CD14-positive monocyte (primary cell): ENCODE results near the gene NLRX1. TPM values are rescaled to one million over a fixed set of nuclear protein-coding genes. Genes with fewer than 3 reads are reported as not detected.

Experiments
- DNase-seq, 3 donors: peaks; one replicate each; pipeline ENCODE4 v3.0.0-alpha.2; 2011 to 2022
- H2AFZ ChIP-seq: 2 replicates; pipeline ENCODE4 v1.6.0; 2012; ENCODE audit warnings: mild to moderate bottlenecking, low read depth, low read length, inconsistent platforms; ENCODE audit not compliant: insufficient read depth, poor library complexity, severe bottlenecking
- H3K27ac ChIP-seq, 2 donors: 1 replicate in 1 of 2; 2 replicates in 1 of 2; pipeline ENCODE4 v1.5.1; 2012 to 2013; ENCODE audit warnings: low read length in 2 of 2, control low read depth in 1 of 2, inconsistent platforms in 1 of 2, low read depth in 1 of 2, mild to moderate bottlenecking in 1 of 2
- H3K27me3 ChIP-seq, 2 donors: one replicate each; pipeline versions ENCODE4 v1.6.0 to v1.6.1; 2011 to 2013; ENCODE audit warnings: low read length in 2 of 2; ENCODE audit not compliant: control insufficient read depth in 2 of 2, insufficient read depth in 2 of 2
- H3K36me3 ChIP-seq, 2 donors: replicated peaks in 1 of 2; 1 replicate in 1 of 2; 2 replicates in 1 of 2; pipeline versions ENCODE4 v1.5.1 to v1.6.1; 2012 to 2013; ENCODE audit warnings: low read length in 2 of 2, control low read depth in 1 of 2, inconsistent platforms in 1 of 2, mild to moderate bottlenecking in 1 of 2; ENCODE audit not compliant: insufficient read depth in 2 of 2, control insufficient read depth in 1 of 2
- H3K4me1 ChIP-seq, 2 donors: 1 replicate in 1 of 2; 2 replicates in 1 of 2; pipeline versions ENCODE4 v1.5.1 to v1.6.1; 2012 to 2013; ENCODE audit warnings: low read length in 2 of 2, control low read depth in 1 of 2, inconsistent platforms in 1 of 2, mild to moderate bottlenecking in 1 of 2, moderate library complexity in 1 of 2; ENCODE audit not compliant: insufficient read depth in 2 of 2, control insufficient read depth in 1 of 2
- H3K4me2 ChIP-seq: replicated peaks from 2 replicates; pipeline ENCODE3; 2012; ENCODE audit warnings: low read length, moderate library complexity, mild to moderate bottlenecking; ENCODE audit not compliant: poor library complexity, severe bottlenecking; ENCODE audit errors: extremely low read depth
- H3K4me3 ChIP-seq, 3 experiments: fragments of 200-600 bp in 1 of 3; sonication (generic) in 1 of 3; replicated peaks in 1 of 3; 1 replicate in 2 of 3; 2 replicates in 1 of 3; pipeline ENCODE4 v1.5.1; 2011 to 2013; ENCODE audit warnings: low read length in 3 of 3, mild to moderate bottlenecking in 3 of 3, control low read depth in 2 of 3, low read depth in 2 of 3, inconsistent platforms in 1 of 3, moderate library complexity in 1 of 3
- H3K79me2 ChIP-seq: 2 replicates; pipeline ENCODE4 v1.6.0; 2012; ENCODE audit warnings: mild to moderate bottlenecking, control low read depth, inconsistent platforms, low read length, moderate library complexity; ENCODE audit not compliant: insufficient read depth
- H3K9ac ChIP-seq: 2 replicates; pipeline ENCODE4 v1.6.0; 2017; ENCODE audit warnings: low read length, mild to moderate bottlenecking; ENCODE audit not compliant: insufficient read depth, poor library complexity, severe bottlenecking
- H3K9me3 ChIP-seq, 2 donors: replicated peaks in 1 of 2; 1 replicate in 1 of 2; 2 replicates in 1 of 2; pipeline versions ENCODE4 v1.5.1 to v1.6.1; 2012 to 2013; ENCODE audit warnings: low read length in 2 of 2, control low read depth in 1 of 2; ENCODE audit not compliant: control insufficient read depth in 1 of 2, insufficient read depth in 1 of 2
- H4K20me1 ChIP-seq: 2 replicates; pipeline ENCODE4 v1.6.0; 2012; ENCODE audit warnings: mild to moderate bottlenecking, low read length, control low read depth, moderate library complexity; ENCODE audit not compliant: insufficient read depth
- H3K27ac Mint-ChIP-seq, 7 donors: one replicate each; pipeline ENCODE4 v1.8.0; 2020; ENCODE audit warnings: mild to moderate bottlenecking in 7 of 7, mixed read lengths in 7 of 7, moderate library complexity in 6 of 7, inconsistent platforms in 2 of 7
- H3K27me3 Mint-ChIP-seq, 3 donors: one replicate each; pipeline ENCODE4 v1.8.0; 2021 to 2022; ENCODE audit warnings: low read depth in 3 of 3, mild to moderate bottlenecking in 3 of 3, mixed read lengths in 3 of 3, moderate library complexity in 3 of 3, inconsistent platforms in 1 of 3
- H3K36me3 Mint-ChIP-seq, 2 donors: one replicate each; pipeline ENCODE4 v1.8.0; 2020; ENCODE audit warnings: mixed read lengths in 2 of 2, inconsistent platforms in 1 of 2, mild to moderate bottlenecking in 1 of 2
- H3K4me1 Mint-ChIP-seq: one replicate; pipeline ENCODE4 v1.8.0; 2020; ENCODE audit warnings: mild to moderate bottlenecking, mixed read lengths
- H3K4me3 Mint-ChIP-seq, 2 donors: one replicate each; pipeline ENCODE4 v1.8.0; 2020; ENCODE audit warnings: mild to moderate bottlenecking in 2 of 2, mixed read lengths in 2 of 2, moderate library complexity in 1 of 2
- H3K9me3 Mint-ChIP-seq, 7 donors: one replicate each; pipeline ENCODE4 v1.8.0; 2020 to 2022; ENCODE audit warnings: mixed read lengths in 7 of 7, mild to moderate bottlenecking in 6 of 7, moderate library complexity in 6 of 7, inconsistent platforms in 2 of 7
- CTCF ChIP-seq: fragments of 200-600 bp; IDR thresholded peaks from one replicate; pipeline ENCODE4 v1.8.0; 2022; ENCODE audit warnings: antibody characterized with exemption, mild to moderate bottlenecking
- WGBS: methylation state at CpG from one replicate; pipeline ENCODE4 v1.1.5; 2013; ENCODE audit warnings: missing lambda C conversion rate; ENCODE audit not compliant: insufficient coverage; 5-methylcytosine and 5-hydroxymethylcytosine counted together
- intact Hi-C, 2 donors: fragments of 100-400 bp; cut with micrococcal nuclease; formaldehyde crosslinking; loops; one replicate each; pipeline versions ENCODE4 v1.15.0 to v1.15.1; 2023
- polyA plus RNA-seq, 3 donors: library from polyadenylated mRNA; depleted of rRNA in 1 of 3; unstranded in 2 of 3; stranded (reverse) in 1 of 3; fragments of 300-500 nt in 2 of 3; fragments of >200 nt in 1 of 3; fragmentation: Illumina TruSeq in 2 of 3; gene quantifications; 1 replicate in 2 of 3; 2 replicates in 1 of 3; pipeline ENCODE4 v1.2.3, GENCODE V29; 2012 to 2021

NLRX1 gene
- polyA plus RNA-seq, 3 donors = 13.7 to 15.5 (median 14.2) TPM

GRCh38 chr11:119157063-119157462 is 11.5 kb upstream of the NLRX1 start:
- H3K9ac ChIP-seq = no peak overlapping the region
- no peak overlapping the region for H3K27ac ChIP-seq
- H3K9me3 Mint-ChIP-seq = peaks cover 0 to 5% (median 0%) of the 10 kb centered on the region in 7 donors
- no peak for DNase-seq
- H3K27me3 ChIP-seq = peaks cover 0 to under 1% of the 10 kb centered on the region in 2 donors
- WGBS = 62% methylated on average over 2 of the region's 3 CpGs
- H3K4me1 ChIP-seq = no peaks in the 10 kb centered on the region
- no peak overlapping the region for H2AFZ ChIP-seq
- peaks cover 24 to 35% (median 28%) of the 10 kb centered on the region in 3 donors for H3K27me3 Mint-ChIP-seq
- no peak for TF ChIP-seq CTCF
- no peaks in the 10 kb centered on the region for H3K36me3 Mint-ChIP-seq
- intact Hi-C loops = no loop called here
- no peaks in the 10 kb centered on the region for H3K36me3 ChIP-seq
- no peaks in the 10 kb centered on the region for H3K79me2 ChIP-seq
- peak overlapping the region in 1 of 7 donors; percentile 16 for H3K27ac Mint-ChIP-seq
- no peaks in the 10 kb centered on the region for H4K20me1 ChIP-seq
- H3K4me3 Mint-ChIP-seq = no peak overlapping the region
- no peaks in the 10 kb centered on the region for H3K9me3 ChIP-seq
- no peak overlapping the region for H3K4me2 ChIP-seq
- no peak overlapping the region for H3K4me3 ChIP-seq
- H3K4me1 Mint-ChIP-seq = peaks cover 6% of the 10 kb centered on the region

- DNase-seq = no peak
- no peak overlapping the region for H3K27ac ChIP-seq
- H3K9me3 ChIP-seq = no peaks in the 10 kb centered on the region
- Mint-ChIP-seq H3K27me3 (peaks cover 17 to 25% (median 24%) of the 10 kb centered on the region in 3 donors), H3K27ac (peak overlapping the region in 1 of 7 donors; percentile 72), H3K4me3 (no peak overlapping the region), H3K36me3 (no peaks in the 10 kb centered on the region), H3K9me3 (peaks cover 0 to 5% (median 0%) of the 10 kb centered on the region in 7 donors), H3K4me1 (peaks cover 6% of the 10 kb centered on the region)
- 97% methylated on average over 8 of the region's 13 CpGs for WGBS
- no peak overlapping the region for H3K9ac ChIP-seq
- no peak overlapping the region for H3K4me2 ChIP-seq
- no peaks in the 10 kb centered on the region for H3K36me3 ChIP-seq
- no peak for TF ChIP-seq CTCF
- no peaks in the 10 kb centered on the region for H3K27me3 ChIP-seq
- no peaks in the 10 kb centered on the region for H3K4me1 ChIP-seq
- no peak overlapping the region for H3K4me3 ChIP-seq
- no peaks in the 10 kb centered on the region for H3K79me2 ChIP-seq
- H4K20me1 ChIP-seq = no peaks in the 10 kb centered on the region
- no peak overlapping the region for H2AFZ ChIP-seq
- intact Hi-C loops = no loop called here
These were observed 10.1 kb upstream of the NLRX1 start for GRCh38 chr11:119158467-119158866.
